Measurements from ENCODE around the gene TMEFF2. TPM values are rescaled to one million over a fixed set of nuclear protein-coding genes. Genes with fewer than 3 reads are reported as not detected.

The TMEFF2 gene
- total RNA-seq, 2 donors from 2014 or later: 3.2 to 55.8 TPM

DNA sequence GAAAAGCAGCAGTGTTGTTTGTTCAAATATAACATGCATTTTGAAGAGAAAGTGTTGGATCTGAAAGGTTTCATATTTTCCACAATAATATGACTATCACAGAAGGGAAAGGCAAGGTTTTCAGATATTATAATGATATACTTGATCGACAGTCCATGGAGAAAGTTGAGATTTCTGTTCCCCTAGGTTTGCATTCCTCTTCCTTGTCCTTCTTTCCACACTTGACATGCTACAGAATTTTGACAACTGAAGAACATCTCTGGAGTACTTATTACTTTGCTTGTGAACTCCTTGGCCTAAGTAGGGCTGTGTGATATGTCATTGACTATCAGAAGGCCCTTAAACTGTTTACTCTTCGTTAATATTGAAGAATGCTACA lies 46.5 kb downstream of the TMEFF2 start:
- H3K27ac ChIP-seq: no peak overlapping the region
- no peaks in the 10 kb centered on the region for H3K9me3 ChIP-seq
- no peak overlapping the region for H3K4me3 ChIP-seq
- intact Hi-C loops (cut with DNase I): no loop called here
- 56% methylated on average over 2 of the region's 2 CpGs for whole genome bisulfite sequencing
- H3K27me3 ChIP-seq (replicated peaks; ENCODE audit: insufficient read depth): no peaks in the 10 kb centered on the region
- H3K36me3 ChIP-seq: no peaks in the 10 kb centered on the region
- no peak for DNase-seq (ENCODE audit: low spot score)
- H3K4me1 ChIP-seq (replicated peaks): no peaks in the 10 kb centered on the region
- TF ChIP-seq, protein P1, sequence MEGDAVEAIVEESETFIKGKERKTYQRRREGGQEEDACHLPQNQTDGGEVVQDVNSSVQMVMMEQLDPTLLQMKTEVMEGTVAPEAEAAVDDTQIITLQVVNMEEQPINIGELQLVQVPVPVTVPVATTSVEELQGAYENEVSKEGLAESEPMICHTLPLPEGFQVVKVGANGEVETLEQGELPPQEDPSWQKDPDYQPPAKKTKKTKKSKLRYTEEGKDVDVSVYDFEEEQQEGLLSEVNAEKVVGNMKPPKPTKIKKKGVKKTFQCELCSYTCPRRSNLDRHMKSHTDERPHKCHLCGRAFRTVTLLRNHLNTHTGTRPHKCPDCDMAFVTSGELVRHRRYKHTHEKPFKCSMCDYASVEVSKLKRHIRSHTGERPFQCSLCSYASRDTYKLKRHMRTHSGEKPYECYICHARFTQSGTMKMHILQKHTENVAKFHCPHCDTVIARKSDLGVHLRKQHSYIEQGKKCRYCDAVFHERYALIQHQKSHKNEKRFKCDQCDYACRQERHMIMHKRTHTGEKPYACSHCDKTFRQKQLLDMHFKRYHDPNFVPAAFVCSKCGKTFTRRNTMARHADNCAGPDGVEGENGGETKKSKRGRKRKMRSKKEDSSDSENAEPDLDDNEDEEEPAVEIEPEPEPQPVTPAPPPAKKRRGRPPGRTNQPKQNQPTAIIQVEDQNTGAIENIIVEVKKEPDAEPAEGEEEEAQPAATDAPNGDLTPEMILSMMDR (IDR thresholded peaks at IDR 0.05): no peak
- TF ChIP-seq POLR2A (IDR thresholded peaks at IDR 0.05) (no peak), POLR2AphosphoS5 (IDR thresholded peaks at IDR 0.05) (no peak)

DNA sequence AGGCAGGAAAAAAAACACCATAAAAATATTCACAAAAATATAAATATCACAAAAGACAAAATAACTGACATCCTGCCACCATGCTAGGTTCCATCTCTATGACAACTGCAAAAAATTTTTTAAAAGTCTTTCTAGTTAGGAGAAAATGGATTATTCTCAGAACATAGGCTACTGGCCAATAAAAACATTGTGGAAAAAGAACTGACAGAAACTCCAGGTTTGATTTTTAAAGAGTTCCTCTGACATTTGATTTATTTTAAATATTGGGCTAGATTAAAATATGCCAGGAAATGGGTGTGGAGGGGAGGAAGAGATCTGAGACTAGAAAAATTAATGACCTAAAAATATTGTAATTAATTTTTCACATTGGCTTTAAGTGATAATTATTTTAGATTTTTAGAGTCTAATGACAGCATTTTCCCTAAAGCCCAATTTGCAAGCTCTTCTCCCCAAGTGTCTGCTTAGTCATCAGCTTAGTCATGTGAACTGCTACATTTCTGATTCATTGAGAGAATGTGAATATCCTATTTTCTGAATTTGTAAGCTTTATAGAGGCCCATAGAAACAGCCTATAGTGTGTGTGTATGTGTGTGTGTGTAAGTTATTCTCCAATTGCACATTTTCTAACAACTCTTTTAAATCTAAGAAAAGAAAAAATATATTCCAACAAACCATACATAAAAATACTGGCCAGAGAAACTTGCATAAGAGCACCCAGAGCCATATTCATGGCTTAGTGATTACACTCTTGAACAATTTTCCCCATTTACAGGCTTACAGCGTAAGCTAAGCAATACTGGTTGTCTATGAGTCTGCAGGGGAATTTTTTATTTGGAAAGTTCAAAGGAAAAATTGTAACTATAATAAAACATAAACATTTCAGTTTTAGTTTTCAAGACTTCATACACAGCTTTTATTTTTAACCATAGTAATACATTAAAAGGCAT lies 48.4 kb downstream of the TMEFF2 start:
- H3K9me3 ChIP-seq: no peaks in the 10 kb centered on the region
- H3K4me1 ChIP-seq (replicated peaks): no peaks in the 10 kb centered on the region
- DNase-seq (ENCODE audit: low spot score): no peak
- no peaks in the 10 kb centered on the region for H3K27me3 ChIP-seq (replicated peaks; ENCODE audit: insufficient read depth)
- TF ChIP-seq, protein P1 (IDR thresholded peaks at IDR 0.05): no peak
- TF ChIP-seq POLR2AphosphoS5 (IDR thresholded peaks at IDR 0.05) (no peak), POLR2A (IDR thresholded peaks at IDR 0.05) (no peak)
- H3K36me3 ChIP-seq: no peaks in the 10 kb centered on the region
- intact Hi-C loops (cut with DNase I): no loop called here
- WGBS: 62% methylated on average over 1 of the region's 1 CpG
- no peak overlapping the region for H3K27ac ChIP-seq
- no peak overlapping the region for H3K4me3 ChIP-seq

DNA sequence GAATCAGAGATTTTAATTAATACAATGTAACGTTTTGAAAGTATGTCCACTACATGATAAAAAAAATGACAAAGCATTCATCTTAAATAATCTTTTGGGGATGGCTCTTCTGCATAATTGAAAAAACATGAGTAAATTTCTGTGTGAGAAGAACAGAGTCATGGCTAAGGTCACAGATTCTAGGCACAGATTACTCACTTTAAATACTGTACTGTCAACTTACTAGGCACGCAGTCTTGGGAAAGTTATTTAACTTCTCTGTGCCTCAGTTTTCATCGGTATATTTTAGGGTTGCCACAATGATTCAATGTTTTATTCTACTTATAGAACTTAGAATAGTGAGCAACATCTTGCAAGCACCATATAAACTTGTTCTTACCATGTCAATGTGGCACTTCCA lies 49.2 kb downstream of the TMEFF2 start:
- Histone ChIP-seq H3K27ac (no peak overlapping the region), H3K9me3 (no peaks in the 10 kb centered on the region)
- TF ChIP-seq POLR2A (IDR thresholded peaks at IDR 0.05) (no peak), POLR2AphosphoS5 (IDR thresholded peaks at IDR 0.05) (no peak)
- TF ChIP-seq, protein P1 (IDR thresholded peaks at IDR 0.05): no peak

DNA sequence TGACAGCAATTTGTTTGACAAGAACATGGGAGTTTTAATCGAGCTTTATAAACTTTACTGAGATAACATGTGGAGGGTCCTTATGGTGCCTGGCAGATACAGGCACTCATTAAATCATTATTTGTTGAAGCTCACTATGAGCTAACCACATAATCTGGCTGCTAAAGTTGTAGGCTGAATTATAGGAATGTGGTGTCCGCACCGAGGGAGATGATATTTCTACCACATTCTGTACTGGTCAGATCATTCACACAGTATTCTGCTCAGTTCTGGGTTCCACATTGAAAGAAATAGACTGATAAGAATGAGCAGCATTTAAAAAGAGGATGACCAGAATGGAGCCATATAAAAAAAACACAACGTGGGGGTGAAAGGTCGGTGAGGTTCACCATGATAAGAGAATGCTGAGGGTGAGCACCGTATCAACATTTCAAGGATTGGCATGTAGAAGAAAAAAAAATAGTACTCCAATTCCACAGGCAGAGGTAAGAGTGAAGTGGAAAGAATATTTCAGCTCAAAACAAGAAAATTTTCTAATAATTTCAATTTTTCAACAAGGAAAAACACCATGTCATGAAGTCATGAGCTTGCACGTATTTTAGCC lies 54.4 kb downstream of the TMEFF2 start:
- intact Hi-C loops (cut with DNase I): no loop called here
- Histone ChIP-seq H3K36me3 (no peaks in the 10 kb centered on the region), H3K27me3 (replicated peaks; ENCODE audit: insufficient read depth) (no peaks in the 10 kb centered on the region), H3K9me3 (no peaks in the 10 kb centered on the region), H3K4me3 (no peak overlapping the region), H3K4me1 (replicated peaks) (no peaks in the 10 kb centered on the region), H3K27ac (no peak overlapping the region)
- 81% methylated on average over 7 of the region's 7 CpGs for WGBS
- no peak for TF ChIP-seq POLR2AphosphoS5 (IDR thresholded peaks at IDR 0.05)
- TF ChIP-seq POLR2A (IDR thresholded peaks at IDR 0.05): no peak
- TF ChIP-seq, protein P1 (IDR thresholded peaks at IDR 0.05): no peak
- DNase-seq (ENCODE audit: low spot score): no peak

More for the DNA sequence above, 49.2 kb downstream of the TMEFF2 start:
- intact Hi-C loops (cut with DNase I): no loop called here
- 67% methylated on average over 3 of the region's 3 CpGs for WGBS
- no peaks in the 10 kb centered on the region for H3K27me3 ChIP-seq (replicated peaks; ENCODE audit: insufficient read depth)
- H3K4me1 ChIP-seq (replicated peaks): no peaks in the 10 kb centered on the region
- no peak overlapping the region for H3K4me3 ChIP-seq
- no peaks in the 10 kb centered on the region for H3K36me3 ChIP-seq
- DNase-seq (ENCODE audit: low spot score): no peak

Data from prostate gland (tissue), 2 donors.